Activated CD8-positive, alpha-beta memory T cell treated with anti-CD3 and anti-CD28 coated beads, Interleukin-2, amount 10 ng/mL, durations not matched to agents 7 days and 5 days (primary cell): Measurements from ENCODE around the gene LRP2. TPM values are rescaled to one million over a fixed set of nuclear protein-coding genes. Genes with fewer than 3 reads are reported as not detected.

Source experiments
- ATAC-seq: fragments of 150-1000 bp; cut with Tn5 transposase; one replicate; pipeline ENCODE4 v1.10.0; 2021; ENCODE audit warnings: moderate library complexity
- CTCF ChIA-PET: fragments of 350-600 bp; sonication (Branson Sonifier 250); formaldehyde crosslinking; loops from one replicate; lab custom pipeline; 2021; ENCODE audit warnings: antibody characterized with exemption; lab: Charles Lee
- DNase-seq: peaks from one replicate; pipeline ENCODE4 v3.0.0-alpha.2; 2020
- H3K27ac Mint-ChIP-seq: one replicate; pipeline ENCODE4 v1.8.0; 2021; ENCODE audit warnings: mild to moderate bottlenecking, mixed read lengths
- H3K27me3 Mint-ChIP-seq: one replicate; pipeline ENCODE4 v1.8.0; 2021; ENCODE audit warnings: mixed read lengths
- H3K36me3 Mint-ChIP-seq: one replicate; pipeline ENCODE4 v1.8.0; 2021; ENCODE audit warnings: mild to moderate bottlenecking, mixed read lengths
- H3K4me1 Mint-ChIP-seq: one replicate; pipeline ENCODE4 v1.8.0; 2021; ENCODE audit warnings: mixed read lengths
- H3K4me3 Mint-ChIP-seq: one replicate; pipeline ENCODE4 v1.8.0; 2021; ENCODE audit warnings: mild to moderate bottlenecking, moderate library complexity, mixed read lengths
- H3K9me3 Mint-ChIP-seq: one replicate; pipeline ENCODE4 v1.8.0; 2022; ENCODE audit warnings: low read depth, mixed read lengths
- total RNA-seq, 2 experiments: library from RNA; stranded (reverse); gene quantifications; one replicate each; pipeline ENCODE4 v1.2.3, GENCODE V29; 2021

Gene LRP2
- total RNA-seq, 2 experiments from 2014 or later = 0.44 to 0.68 TPM

GRCh38 chr2:169129703-169130243 is 232.6 kb downstream of the LRP2 start:
- DNase-seq (no peak), ATAC-seq (no peak)
- Mint-ChIP-seq H3K36me3 (no peaks in the 10 kb centered on the region), H3K27me3 (peaks cover 5% of the 10 kb centered on the region), H3K9me3 (no peaks in the 10 kb centered on the region), H3K27ac (no peak overlapping the region), H3K4me3 (no peak overlapping the region), H3K4me1 (peaks cover 5% of the 10 kb centered on the region)
- CTCF ChIA-PET = interaction anchor here (1.2 to 3.7 kb wide), 3 partner anchors 10 to 162 kb away, joined by 3 to 87 read pairs (median 5); no protein-coding TSS in a partner anchor

- Mint-ChIP-seq H3K36me3 (no peaks in the 10 kb centered on the region), H3K4me1 (no peaks in the 10 kb centered on the region), H3K4me3 (no peak overlapping the region), H3K27ac (no peak overlapping the region), H3K9me3 (no peaks in the 10 kb centered on the region), H3K27me3 (peaks cover 27% of the 10 kb centered on the region)
- CTCF ChIA-PET = interaction anchor here (1.2 kb wide), 1 partner anchor 24 kb away, joined by 3 read pairs; no protein-coding TSS in a partner anchor
- no peak for ATAC-seq
- DNase-seq = no peak
Measured at GRCh38 chr2:169119851-169120250, 242.5 kb downstream of the LRP2 start.

- no peaks in the 10 kb centered on the region for H3K9me3 Mint-ChIP-seq
- CTCF ChIA-PET = interaction anchor here (1.2 kb wide), 1 partner anchor 24 kb away, joined by 3 read pairs; no protein-coding TSS in a partner anchor
Measured at GRCh38 chr2:169119123-169119760, 243.1 kb downstream of the LRP2 start.

GRCh38 chr2:169118060-169118459 is 244.3 kb downstream of the LRP2 start:
- Mint-ChIP-seq H3K4me3 (no peak overlapping the region), H3K27ac (no peak overlapping the region), H3K9me3 (no peaks in the 10 kb centered on the region), H3K27me3 (peaks cover 22% of the 10 kb centered on the region), H3K4me1 (no peaks in the 10 kb centered on the region), H3K36me3 (no peaks in the 10 kb centered on the region)
- CTCF ChIA-PET = interaction anchor here (1.2 to 1.5 kb wide), 2 partner anchors 9 to 24 kb away, joined by 3 to 4 read pairs; no protein-coding TSS in a partner anchor
- DNase-seq = no peak
- no peak for ATAC-seq

More at GRCh38 chr2:169119123-169119760, 243.1 kb downstream of the LRP2 start:
- DNase-seq (no peak), ATAC-seq (no peak)
- no peaks in the 10 kb centered on the region for H3K4me1 Mint-ChIP-seq
- no peak overlapping the region for H3K27ac Mint-ChIP-seq
- H3K27me3 Mint-ChIP-seq = peaks cover 23% of the 10 kb centered on the region
- no peak overlapping the region for H3K4me3 Mint-ChIP-seq
- H3K36me3 Mint-ChIP-seq = no peaks in the 10 kb centered on the region

- DNase-seq (no peak), ATAC-seq (no peak)
- Mint-ChIP-seq H3K4me3 (no peak overlapping the region), H3K36me3 (no peaks in the 10 kb centered on the region), H3K27me3 (peaks cover 15% of the 10 kb centered on the region), H3K9me3 (no peaks in the 10 kb centered on the region), H3K4me1 (no peaks in the 10 kb centered on the region), H3K27ac (no peak overlapping the region)
- CTCF ChIA-PET = interaction anchor here (0.6 to 1.5 kb wide), 3 partner anchors 15 to 1259 kb away, joined by 3 to 6 read pairs (median 4); no protein-coding TSS in a partner anchor
Measured at GRCh38 chr2:169116993-169117392, 245.3 kb downstream of the LRP2 start.

DNA sequence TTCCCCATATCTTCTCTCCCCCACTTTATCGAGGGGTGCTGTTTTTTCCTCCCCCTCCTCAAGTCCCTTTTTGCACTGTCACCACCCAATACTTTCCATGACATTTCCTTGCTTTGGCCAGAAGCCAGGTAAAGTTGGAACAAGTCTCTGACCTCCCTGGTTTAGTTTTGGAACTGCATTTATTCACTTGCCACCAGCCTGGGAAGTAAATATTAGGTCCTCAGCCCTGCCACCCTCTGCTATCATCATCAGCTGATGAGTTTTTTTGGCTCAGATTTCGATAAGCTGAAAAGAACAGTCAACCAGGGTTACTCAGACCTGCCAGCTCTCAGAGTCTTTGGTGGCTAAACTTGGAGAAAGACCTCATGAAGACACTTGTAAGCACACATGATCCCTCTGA is 246.0 kb downstream of the LRP2 start:
- Mint-ChIP-seq H3K36me3 (no peaks in the 10 kb centered on the region), H3K4me1 (no peaks in the 10 kb centered on the region), H3K4me3 (no peak overlapping the region), H3K27me3 (peaks cover 15% of the 10 kb centered on the region), H3K9me3 (no peaks in the 10 kb centered on the region), H3K27ac (no peak overlapping the region)
- no peak for DNase-seq
- CTCF ChIA-PET = interaction anchor here (1.0 to 1.5 kb wide), 4 partner anchors 11 to 26 kb away, joined by 3 to 6 read pairs (median 4); no protein-coding TSS in a partner anchor
- no peak for ATAC-seq

DNA sequence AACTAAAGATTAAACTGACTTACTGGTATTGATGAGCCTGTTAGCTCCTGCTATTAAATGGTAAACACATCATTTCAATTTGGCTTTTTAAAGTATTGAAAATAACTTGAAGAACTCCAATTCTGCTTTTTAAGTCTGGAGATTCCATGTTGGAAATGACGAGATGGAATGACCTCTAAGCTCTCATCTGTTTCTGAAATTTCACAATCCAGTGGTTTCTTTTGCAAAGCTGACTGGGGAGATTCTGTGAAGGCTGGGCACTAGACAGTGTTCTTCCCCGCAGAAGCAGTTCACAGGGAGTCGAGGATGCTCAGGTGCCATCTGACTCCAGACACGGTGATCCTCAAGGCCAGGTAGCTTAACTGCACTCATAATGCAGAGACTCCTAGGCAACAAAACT is 248.3 kb downstream of the LRP2 start:
- DNase-seq = no peak
- H3K4me1 Mint-ChIP-seq = peaks cover 5% of the 10 kb centered on the region
- H3K4me3 Mint-ChIP-seq = no peak overlapping the region
- no peak overlapping the region for H3K27ac Mint-ChIP-seq
- H3K27me3 Mint-ChIP-seq = peaks cover 19% of the 10 kb centered on the region
- no peak for ATAC-seq
- CTCF ChIA-PET = interaction anchor here (0.6 to 1.3 kb wide), 3 partner anchors 17 to 732 kb away, joined by 3 to 4 read pairs (median 4); no protein-coding TSS in a partner anchor
- H3K36me3 Mint-ChIP-seq = no peaks in the 10 kb centered on the region
- H3K9me3 Mint-ChIP-seq = no peaks in the 10 kb centered on the region

DNA sequence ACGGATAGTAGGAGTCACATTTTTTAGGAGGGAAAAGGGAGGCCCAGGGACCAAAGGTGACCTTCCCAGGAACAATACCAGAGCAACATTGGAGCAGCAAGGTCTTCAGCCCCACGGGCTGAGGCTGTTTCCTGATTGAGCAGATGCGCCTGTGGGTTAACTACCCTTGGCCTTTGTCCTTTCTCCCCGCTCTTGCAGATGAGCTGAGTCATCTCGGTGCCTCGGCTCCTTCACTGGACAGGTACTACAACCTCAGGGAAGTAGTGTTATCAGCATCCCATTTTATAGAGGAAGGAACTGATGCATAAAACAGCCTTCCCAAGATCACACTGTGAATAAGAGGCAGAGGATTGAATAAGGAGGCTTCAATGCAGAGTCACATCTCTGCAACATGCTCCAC is 249.5 kb downstream of the LRP2 start:
- CTCF ChIA-PET = interaction anchor here (5.9 to 6.3 kb wide), 2 partner anchors 18 to 28 kb away, joined by 87 to 121 read pairs; no protein-coding TSS in a partner anchor
- DNase-seq = no peak
- H3K27ac Mint-ChIP-seq = no peak overlapping the region
- H3K4me3 Mint-ChIP-seq = no peak overlapping the region
- H3K27me3 Mint-ChIP-seq = peaks cover 19% of the 10 kb centered on the region
- ATAC-seq = no peak
- peaks cover 16% of the 10 kb centered on the region for H3K4me1 Mint-ChIP-seq
- H3K9me3 Mint-ChIP-seq = no peaks in the 10 kb centered on the region
- H3K36me3 Mint-ChIP-seq = no peaks in the 10 kb centered on the region

DNA sequence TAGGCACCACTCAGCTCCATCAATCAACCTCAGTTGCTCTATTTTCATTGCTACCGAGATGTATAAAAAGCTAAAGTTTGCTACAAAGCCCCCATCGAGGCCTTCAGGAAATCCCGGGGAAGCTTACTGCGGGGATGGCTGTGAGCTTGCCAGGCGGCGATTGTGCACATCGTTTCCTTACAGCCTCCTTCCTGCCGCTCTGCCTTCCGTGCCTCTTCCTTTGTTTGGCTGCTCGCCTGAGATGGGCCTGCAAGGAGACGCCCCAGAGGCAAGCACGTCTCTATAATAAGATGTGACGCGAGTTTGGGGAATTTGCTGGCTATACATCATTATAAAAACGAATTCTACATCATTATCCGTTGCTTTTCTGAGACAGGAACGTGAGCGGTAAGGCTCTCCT is 251.4 kb downstream of the LRP2 start:
- Mint-ChIP-seq H3K36me3 (peaks cover 2% of the 10 kb centered on the region), H3K4me3 (no peak overlapping the region), H3K27me3 (peaks cover 9% of the 10 kb centered on the region), H3K27ac (no peak overlapping the region), H3K4me1 (peaks cover 34% of the 10 kb centered on the region), H3K9me3 (no peaks in the 10 kb centered on the region)
- ATAC-seq (no peak), DNase-seq (no peak)
- CTCF ChIA-PET = interaction anchor here (0.8 to 6.3 kb wide), 11 partner anchors 12 to 170 kb away, joined by 3 to 121 read pairs (median 13); partner anchors contain the start of gene DHRS9

- Mint-ChIP-seq H3K27me3 (peaks cover 9% of the 10 kb centered on the region), H3K9me3 (no peaks in the 10 kb centered on the region), H3K36me3 (peaks cover 4% of the 10 kb centered on the region), H3K4me3 (no peak overlapping the region), H3K4me1 (peaks cover 39% of the 10 kb centered on the region), H3K27ac (no peak overlapping the region)
- ATAC-seq (no peak), DNase-seq (no peak)
- CTCF ChIA-PET = interaction anchor here (0.8 to 6.3 kb wide), 23 partner anchors 11 to 818 kb away, joined by 3 to 121 read pairs (median 4); no protein-coding TSS in a partner anchor
Measured at GRCh38 chr2:169110419-169110818, 251.9 kb downstream of the LRP2 start.

DNA sequence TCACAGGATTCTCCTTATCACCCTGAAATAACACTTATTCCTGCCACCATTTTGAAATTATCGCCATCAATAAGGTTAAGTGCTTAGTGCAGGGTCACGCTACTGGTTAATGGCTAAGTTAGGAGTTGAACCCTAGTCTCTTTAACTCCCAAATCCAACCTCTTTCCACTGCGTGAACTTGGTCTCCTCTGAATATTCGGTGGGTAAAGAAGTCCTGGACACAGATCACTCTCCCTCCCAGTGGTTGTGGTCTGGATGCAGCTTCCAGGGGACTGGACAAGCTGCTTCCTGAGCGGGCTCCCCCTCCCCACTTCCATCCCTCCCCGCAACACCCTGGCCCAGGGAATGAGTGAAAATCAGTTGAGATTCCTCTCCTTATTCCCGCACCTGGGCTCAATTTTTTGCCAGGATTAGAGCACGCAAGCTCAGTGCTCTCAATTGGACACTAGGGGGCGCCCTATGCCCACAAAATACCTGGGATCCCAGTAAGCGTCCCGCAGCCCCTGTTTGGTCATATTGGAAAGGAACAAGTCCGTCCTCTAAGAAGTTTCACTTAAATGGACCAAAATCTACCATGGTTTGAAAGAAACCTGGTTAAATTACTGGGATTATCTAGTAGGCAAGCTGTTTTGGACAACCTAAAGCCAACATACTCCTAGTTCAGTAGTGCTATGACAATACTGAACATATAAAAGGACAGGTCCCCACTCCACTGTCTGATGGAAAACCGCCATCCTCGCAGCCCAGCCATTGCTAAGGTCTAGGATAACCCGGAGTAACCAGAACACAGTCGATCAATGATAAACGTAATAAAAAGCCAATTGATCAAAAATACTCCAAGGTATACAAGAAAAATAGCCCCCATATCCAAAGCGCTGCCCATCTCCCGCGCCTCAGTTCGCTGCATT is 252.6 kb downstream of the LRP2 start:
- CTCF ChIA-PET = interaction anchor here (0.7 to 6.3 kb wide), 34 partner anchors 8 to 819 kb away, joined by 3 to 121 read pairs (median 4); no protein-coding TSS in a partner anchor
- peaks cover 42% of the 10 kb centered on the region for H3K4me1 Mint-ChIP-seq

GRCh38 chr2:169108099-169108884 is 254.0 kb downstream of the LRP2 start:
- no peaks in the 10 kb centered on the region for H3K9me3 Mint-ChIP-seq
- no peak for DNase-seq
- CTCF ChIA-PET = interaction anchor here (1.1 to 6.3 kb wide), 18 partner anchors 10 to 681 kb away, joined by 3 to 121 read pairs (median 7); no protein-coding TSS in a partner anchor
- H3K27me3 Mint-ChIP-seq = peaks cover 5% of the 10 kb centered on the region
- no peak for ATAC-seq
- H3K4me3 Mint-ChIP-seq = no peak overlapping the region
- H3K36me3 Mint-ChIP-seq = peaks cover 8% of the 10 kb centered on the region
- H3K27ac Mint-ChIP-seq = peak overlapping the region; percentile 62
- peaks cover 46% of the 10 kb centered on the region for H3K4me1 Mint-ChIP-seq

More for the DNA sequence above, 252.6 kb downstream of the LRP2 start:
- peaks cover 9% of the 10 kb centered on the region for H3K27me3 Mint-ChIP-seq
- H3K36me3 Mint-ChIP-seq = peaks cover 4% of the 10 kb centered on the region
- no peaks in the 10 kb centered on the region for H3K9me3 Mint-ChIP-seq
- H3K27ac Mint-ChIP-seq = no peak overlapping the region
- DNase-seq (peak; percentile 78), ATAC-seq (peak; percentile 40)
- H3K4me3 Mint-ChIP-seq = no peak overlapping the region
